ENCODE measurements around the gene TRERF1.

TRERF1 gene

GRCh38 chr6:42190554-42191183, 261.1 kb downstream of the TRERF1 start:
- peak; percentile 69 for DNase-seq (ENCODE audit: low read depth)

DNA sequence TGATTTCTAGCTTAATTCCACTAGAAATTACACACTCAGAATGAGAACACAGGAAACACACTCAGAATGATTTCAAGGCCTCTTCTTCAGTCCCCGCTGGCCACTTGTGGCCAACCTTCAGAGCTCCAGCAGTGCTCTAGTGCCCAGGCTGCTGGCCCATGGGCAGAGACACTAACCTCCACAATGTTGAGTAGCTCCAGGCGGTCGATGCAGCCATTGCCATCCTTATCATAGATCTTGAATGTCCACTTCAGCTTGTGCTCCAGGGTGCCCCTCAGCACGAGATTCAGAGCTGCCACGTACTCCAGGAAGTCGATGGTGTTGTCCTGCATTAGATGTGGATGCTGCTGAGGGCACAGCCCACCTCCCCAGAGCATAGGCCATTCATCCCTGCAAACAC, 263.3 kb downstream of the TRERF1 start:
- no peak for DNase-seq (ENCODE audit: low read depth)

- no peak for DNase-seq (ENCODE audit: low read depth)
These were observed 266.1 kb downstream of the TRERF1 start for GRCh38 chr6:42185597-42185996.

GRCh38 chr6:42184475-42184874, 267.3 kb downstream of the TRERF1 start:
- no peak for DNase-seq (ENCODE audit: low read depth)

GRCh38 chr6:42182101-42182500, 269.6 kb downstream of the TRERF1 start:
- DNase-seq (ENCODE audit: low read depth), result no peak

GRCh38 chr6:42179945-42180313, 271.8 kb downstream of the TRERF1 start:
- DNase-seq (ENCODE audit: low read depth), result no peak

GRCh38 chr6:42179261-42179944, 272.3 kb downstream of the TRERF1 start:
- DNase-seq (ENCODE audit: low read depth), result no peak

DNA sequence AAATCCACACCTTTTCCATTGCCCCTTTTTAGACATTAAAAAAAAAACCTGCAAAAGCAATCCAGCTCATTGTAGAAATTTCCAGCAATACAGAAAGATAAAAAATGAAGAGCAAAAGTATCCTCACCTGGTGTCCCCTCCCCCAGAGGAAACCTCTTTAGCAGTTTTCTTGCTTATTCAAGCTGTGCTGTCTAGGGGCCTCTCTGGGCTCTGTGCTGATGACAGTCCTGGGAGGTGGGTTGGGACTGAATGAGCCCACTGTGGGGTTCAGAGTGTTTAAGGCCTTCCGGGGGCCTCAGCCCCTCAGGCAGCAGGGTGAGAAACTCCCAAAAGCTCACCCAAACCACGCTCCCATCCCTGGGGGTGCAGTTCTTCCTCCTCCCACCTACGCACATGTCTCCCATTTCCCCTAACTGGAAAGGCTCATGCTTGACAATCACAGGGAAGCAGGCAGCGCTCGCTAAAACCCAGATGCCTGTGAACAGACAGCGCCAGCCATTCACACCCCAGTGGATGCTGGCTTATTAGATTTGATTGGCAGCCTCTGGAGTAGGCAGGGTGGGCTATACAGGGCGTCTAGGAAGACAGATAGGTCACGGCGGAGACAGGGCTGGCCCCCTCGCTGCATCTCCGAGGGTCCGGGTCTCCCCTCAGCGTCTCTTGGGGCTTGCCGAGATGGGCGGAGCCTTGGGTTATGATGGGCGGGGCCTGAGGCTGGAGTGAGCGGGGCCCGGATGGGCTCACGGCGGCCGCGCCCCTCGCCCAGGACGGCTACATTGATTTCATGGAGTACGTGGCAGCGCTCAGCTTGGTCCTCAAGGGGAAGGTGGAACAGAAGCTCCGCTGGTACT, 274.0 kb downstream of the TRERF1 start:
- no peak for DNase-seq (ENCODE audit: low read depth)

GRCh38 chr6:42176981-42177380, 274.7 kb downstream of the TRERF1 start:
- no peak for DNase-seq (ENCODE audit: low read depth)

DNA sequence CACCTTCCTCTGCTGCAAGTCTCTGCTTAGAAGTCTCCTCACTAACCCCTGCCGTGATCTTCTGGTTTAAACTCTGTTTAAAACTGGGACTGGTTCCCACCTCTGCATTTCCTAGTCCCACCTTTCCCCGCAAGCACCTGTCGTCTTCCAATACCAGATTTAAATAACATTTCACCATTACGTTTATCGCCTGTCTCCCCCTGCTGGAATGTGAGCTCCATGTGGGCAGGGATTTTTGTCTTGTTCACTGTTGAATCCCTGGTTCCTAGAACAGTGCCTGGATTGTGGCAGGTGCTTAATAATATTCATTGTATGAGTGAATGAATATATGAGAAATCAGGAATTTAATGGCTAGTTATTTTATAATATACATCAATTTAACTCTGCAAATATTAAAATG, 275.9 kb downstream of the TRERF1 start:
- no peak for DNase-seq (ENCODE audit: low read depth)

All from stromal cell of bone marrow (primary cell).